Muscle layer of duodenum (tissue), 2 donors: ENCODE measurements around the gene PPFIA3.
A peak's percentile ranks its signal among the peaks of the same experiment; 100 is the strongest.
"Not testable (repeated sequence)": the region's sequence is repeated elsewhere in the genome, so short reads cannot be mapped to it uniquely, and the experiment has no call there.

Experiments used
- H3K27ac ChIP-seq: one replicate; pipeline ENCODE4 v1.7.0; 2013; ENCODE audit warnings: mild to moderate bottlenecking, low read length
- H3K27me3 ChIP-seq: one replicate; pipeline ENCODE4 v1.7.0; 2013; ENCODE audit warnings: low read depth, mild to moderate bottlenecking, control low read depth, low read length
- H3K36me3 ChIP-seq, 2 donors: one replicate each; pipeline ENCODE4 v1.7.0; 2013; ENCODE audit warnings: low read length in 2 of 2, control low read depth in 1 of 2, mild to moderate bottlenecking in 1 of 2; ENCODE audit not compliant: insufficient read depth in 2 of 2, control insufficient read depth in 1 of 2
- H3K4me1 ChIP-seq, 2 donors: one replicate each; pipeline ENCODE4 v1.7.0; 2013; ENCODE audit warnings: low read length in 2 of 2, mild to moderate bottlenecking in 2 of 2, control low read depth in 1 of 2, moderate library complexity in 1 of 2; ENCODE audit not compliant: insufficient read depth in 2 of 2, control insufficient read depth in 1 of 2
- H3K4me3 ChIP-seq, 2 donors: one replicate each; pipeline ENCODE4 v1.7.0; 2013; ENCODE audit warnings: low read length in 2 of 2, low read depth in 1 of 2, mild to moderate bottlenecking in 1 of 2
- H3K9me3 ChIP-seq, 2 donors: one replicate each; pipeline ENCODE4 v1.7.0; 2013; ENCODE audit warnings: low read length in 2 of 2, control low read depth in 1 of 2, mild to moderate bottlenecking in 1 of 2; ENCODE audit not compliant: control insufficient read depth in 1 of 2
- donor health status: healthy.

Gene PPFIA3

GRCh38 chr19:49117677-49118564 is 1.4 kb upstream of the PPFIA3 start:
- no peaks in the 10 kb centered on the region for H3K9me3 ChIP-seq
- peak overlapping the region; percentile 54 to 55 for H3K4me3 ChIP-seq
- no peaks in the 10 kb centered on the region for H3K36me3 ChIP-seq
- H3K27me3 ChIP-seq, result no peaks in the 10 kb centered on the region
- H3K4me1 ChIP-seq, result peaks cover 9 to 35% of the 10 kb centered on the region in 2 donors
- H3K27ac ChIP-seq, result peak overlapping the region; percentile 90

- peak within 1 kb of the TSS; percentile 90 for H3K27ac ChIP-seq
- no peaks in the 10 kb centered on the region for H3K36me3 ChIP-seq
- peaks cover 7 to 32% of the 10 kb centered on the region in 2 donors for H3K4me1 ChIP-seq
- no peaks in the 10 kb centered on the region for H3K27me3 ChIP-seq
- H3K9me3 ChIP-seq, result no peaks in the 10 kb centered on the region
- H3K4me3 ChIP-seq, result peak within 1 kb of the TSS; percentile 54 to 55
Measured at GRCh38 chr19:49118565-49119410, 556 bp upstream of the PPFIA3 start, which contains the start of gene C19orf73. Gene C19orf73, minus strand, starts transcription at chr19:49119143. Its CDS starts 121 bp downstream, at chr19:49119022.

- H3K27ac ChIP-seq, result no peak overlapping the region
Measured at GRCh38 chr19:49120325-49120683, 960 bp downstream of the PPFIA3 start.

GRCh38 chr19:49120868-49121267 is 1.5 kb downstream of the PPFIA3 start:
- H3K27ac ChIP-seq, result no peak overlapping the region
- H3K9me3 ChIP-seq, result no peaks in the 10 kb centered on the region
- no peaks in the 10 kb centered on the region for H3K27me3 ChIP-seq
- peaks cover 5 to 23% of the 10 kb centered on the region in 2 donors for H3K4me1 ChIP-seq
- no peak overlapping the region for H3K4me3 ChIP-seq
- H3K36me3 ChIP-seq, result no peaks in the 10 kb centered on the region

More at GRCh38 chr19:49120325-49120683, 960 bp downstream of the PPFIA3 start:
- Histone ChIP-seq H3K9me3 (no peaks in the 10 kb centered on the region), H3K36me3 (no peaks in the 10 kb centered on the region), H3K4me1 (peaks cover 5 to 24% of the 10 kb centered on the region in 2 donors), H3K27me3 (no peaks in the 10 kb centered on the region), H3K4me3 (peak overlapping the region in 1 of 2 donors; percentile 54)

DNA sequence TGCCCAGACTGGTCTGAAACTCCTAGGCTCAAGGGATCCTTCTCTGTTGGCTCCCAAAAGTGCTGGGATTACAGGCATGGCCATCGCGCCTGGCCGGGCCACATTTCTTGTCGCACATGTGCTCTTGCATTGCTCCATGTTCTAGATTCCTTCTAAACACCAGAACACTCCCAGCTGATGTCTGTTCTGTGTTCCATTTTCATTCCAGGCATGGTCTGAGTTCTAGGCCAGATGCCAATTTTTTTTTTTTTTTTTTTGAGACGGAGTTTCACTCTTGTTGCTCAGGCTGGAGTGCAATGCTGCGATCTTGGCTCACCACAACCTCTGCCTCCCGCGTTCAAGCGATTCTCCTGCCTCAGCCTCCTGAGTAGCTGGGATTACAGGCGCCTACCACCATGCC is 2.5 kb downstream of the PPFIA3 start:
- not testable (repeated sequence) for H3K36me3 ChIP-seq, H3K27me3 ChIP-seq, H3K27ac ChIP-seq, H3K4me3 ChIP-seq, H3K9me3 ChIP-seq
- peaks cover 5 to 23% of the 10 kb centered on the region in 2 donors for H3K4me1 ChIP-seq

- not testable (repeated sequence) for H3K36me3 ChIP-seq, H3K9me3 ChIP-seq, H3K27ac ChIP-seq, H3K27me3 ChIP-seq, H3K4me3 ChIP-seq
- H3K4me1 ChIP-seq, result peaks cover under 1 to 23% of the 10 kb centered on the region in 2 donors
Measured at GRCh38 chr19:49123285-49123684, 3.9 kb downstream of the PPFIA3 start.

DNA sequence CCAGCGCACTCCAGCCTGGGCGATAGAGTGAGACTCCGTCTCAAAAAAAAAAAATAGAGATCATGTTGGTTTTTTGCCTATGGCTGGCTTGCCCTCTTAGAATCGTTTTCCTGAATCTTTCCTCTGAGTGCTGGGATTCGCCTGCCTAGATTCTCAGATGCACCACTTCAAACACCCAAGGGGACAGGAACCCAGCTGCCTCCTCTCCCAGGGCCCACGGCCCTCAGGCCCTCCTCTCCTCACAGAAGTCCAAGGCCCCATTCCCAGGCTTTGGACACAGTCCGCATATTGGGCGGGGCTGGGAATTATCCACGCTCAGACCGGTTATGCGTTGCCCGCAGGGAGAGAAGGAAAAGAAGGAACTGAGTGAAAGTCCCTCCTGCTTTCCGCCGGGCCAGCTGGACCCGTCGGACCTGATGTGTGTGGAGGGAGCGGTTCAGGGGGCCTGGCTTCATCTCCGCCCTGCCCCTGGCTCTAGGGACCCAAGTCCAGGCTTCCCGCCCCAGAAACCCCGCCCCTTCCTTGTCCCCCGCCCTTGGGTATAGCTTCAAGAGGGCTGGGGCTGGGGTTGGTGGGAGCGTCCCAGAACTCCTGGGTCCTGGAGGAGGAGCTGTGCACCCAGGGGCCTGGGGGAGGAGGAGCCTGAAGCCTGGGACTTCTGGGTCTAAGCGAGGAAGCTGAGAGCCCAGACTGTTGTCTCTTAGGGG is 5.8 kb downstream of the PPFIA3 start:
- Histone ChIP-seq H3K9me3 (no peaks in the 10 kb centered on the region), H3K4me1 (peaks cover 6 to 16% of the 10 kb centered on the region in 2 donors), H3K27ac (no peak overlapping the region), H3K27me3 (no peaks in the 10 kb centered on the region), H3K4me3 (no peak overlapping the region), H3K36me3 (no peaks in the 10 kb centered on the region)

DNA sequence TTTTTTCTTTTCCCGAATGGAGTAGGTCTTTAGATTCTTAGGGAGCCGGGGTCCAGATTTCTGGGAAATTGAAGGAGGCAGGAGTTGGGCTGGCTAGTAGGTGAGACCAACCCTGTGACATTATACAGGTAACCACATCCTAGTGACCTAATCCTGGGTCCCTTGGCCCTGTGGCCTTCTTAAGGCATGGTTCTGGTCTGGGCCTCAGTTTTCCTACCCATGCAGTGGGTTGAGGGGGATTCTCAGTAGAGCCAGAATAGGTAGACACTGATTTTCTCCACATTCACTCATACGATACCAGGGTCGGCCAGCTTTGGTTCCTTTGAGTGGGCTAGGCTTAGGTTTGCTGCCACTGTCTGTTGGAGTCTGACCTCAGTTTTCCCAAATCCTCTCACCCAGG is 7.2 kb downstream of the PPFIA3 start:
- Histone ChIP-seq H3K4me3 (no peak overlapping the region), H3K27ac (no peak overlapping the region), H3K9me3 (no peaks in the 10 kb centered on the region), H3K36me3 (no peaks in the 10 kb centered on the region), H3K27me3 (no peaks in the 10 kb centered on the region), H3K4me1 (peaks cover 6 to 14% of the 10 kb centered on the region in 2 donors)

DNA sequence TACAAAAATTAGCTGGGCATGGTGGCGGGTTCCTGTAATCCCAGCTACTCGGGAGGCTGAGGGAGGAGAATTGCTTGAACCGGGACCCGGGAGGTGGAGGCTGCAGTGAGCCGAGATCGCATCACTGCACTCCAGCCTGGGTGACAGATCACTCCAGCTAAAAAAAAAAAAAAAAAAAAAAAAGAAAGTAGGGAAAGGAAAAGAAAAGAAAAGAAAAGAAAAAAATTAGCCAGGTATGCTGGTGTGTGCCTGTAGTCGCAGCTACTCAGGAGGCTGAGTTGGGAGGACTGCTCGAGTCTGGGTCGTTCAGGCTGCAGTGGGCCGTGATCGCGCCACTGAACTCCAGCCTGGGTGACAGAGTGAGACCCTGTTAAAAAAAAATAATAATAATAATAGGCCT is 7.9 kb downstream of the PPFIA3 start:
- H3K27me3 ChIP-seq, H3K4me3 ChIP-seq, H3K27ac ChIP-seq, H3K9me3 ChIP-seq, H3K36me3 ChIP-seq: not testable (repeated sequence)
- H3K4me1 ChIP-seq, result peaks cover 6 to 14% of the 10 kb centered on the region in 2 donors

DNA sequence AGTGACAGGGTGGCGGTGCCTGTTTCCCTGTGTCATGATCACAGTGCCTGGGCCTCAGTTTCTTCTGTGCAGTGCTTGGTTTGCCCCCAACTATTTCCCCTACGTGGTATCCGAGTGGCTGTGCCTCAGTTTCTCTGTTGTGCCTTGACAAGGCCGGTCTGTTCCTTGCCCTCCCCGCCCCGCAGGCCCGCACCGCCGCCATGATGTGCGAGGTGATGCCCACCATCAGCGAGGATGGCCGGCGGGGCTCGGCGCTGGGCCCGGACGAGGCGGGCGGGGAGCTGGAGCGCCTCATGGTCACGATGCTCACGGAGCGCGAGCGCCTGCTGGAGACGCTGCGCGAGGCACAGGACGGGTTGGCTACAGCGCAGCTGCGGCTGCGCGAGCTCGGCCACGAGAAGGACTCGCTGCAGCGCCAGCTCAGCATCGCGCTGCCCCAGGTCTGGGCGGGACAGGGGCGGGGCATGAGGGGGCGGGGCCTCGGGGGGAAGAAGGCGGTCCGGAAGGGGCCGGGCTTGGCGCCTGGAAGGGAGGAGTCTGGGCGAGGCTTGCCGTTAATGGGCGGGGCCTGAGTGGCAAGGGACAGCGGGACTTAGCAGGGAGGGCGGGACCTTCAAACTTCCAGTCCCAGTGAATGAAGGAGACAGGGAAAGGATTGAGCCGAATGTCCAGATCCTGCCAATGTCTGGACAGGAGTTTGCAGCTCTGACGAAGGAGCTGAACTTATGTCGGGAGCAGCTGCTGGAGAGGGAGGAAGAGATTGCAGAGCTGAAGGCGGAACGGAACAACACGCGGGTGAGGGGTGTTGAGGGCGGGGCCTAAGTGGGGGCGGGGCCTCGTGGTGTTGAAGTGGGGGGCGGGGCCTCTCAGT is 8.6 kb downstream of the PPFIA3 start:
- H3K27ac ChIP-seq, result no peak overlapping the region
- no peaks in the 10 kb centered on the region for H3K9me3 ChIP-seq
- H3K4me3 ChIP-seq, result peak overlapping the region; percentile 48 to 52
- H3K4me1 ChIP-seq, result peaks cover 6 to 14% of the 10 kb centered on the region in 2 donors
- no peaks in the 10 kb centered on the region for H3K27me3 ChIP-seq
- H3K36me3 ChIP-seq, result no peaks in the 10 kb centered on the region
